ENCODE data around the gene THSD8.
"Not testable (repeated sequence)": the region's sequence is repeated elsewhere in the genome, so short reads cannot be mapped to it uniquely, and the experiment has no call there.

The THSD8 gene

DNA sequence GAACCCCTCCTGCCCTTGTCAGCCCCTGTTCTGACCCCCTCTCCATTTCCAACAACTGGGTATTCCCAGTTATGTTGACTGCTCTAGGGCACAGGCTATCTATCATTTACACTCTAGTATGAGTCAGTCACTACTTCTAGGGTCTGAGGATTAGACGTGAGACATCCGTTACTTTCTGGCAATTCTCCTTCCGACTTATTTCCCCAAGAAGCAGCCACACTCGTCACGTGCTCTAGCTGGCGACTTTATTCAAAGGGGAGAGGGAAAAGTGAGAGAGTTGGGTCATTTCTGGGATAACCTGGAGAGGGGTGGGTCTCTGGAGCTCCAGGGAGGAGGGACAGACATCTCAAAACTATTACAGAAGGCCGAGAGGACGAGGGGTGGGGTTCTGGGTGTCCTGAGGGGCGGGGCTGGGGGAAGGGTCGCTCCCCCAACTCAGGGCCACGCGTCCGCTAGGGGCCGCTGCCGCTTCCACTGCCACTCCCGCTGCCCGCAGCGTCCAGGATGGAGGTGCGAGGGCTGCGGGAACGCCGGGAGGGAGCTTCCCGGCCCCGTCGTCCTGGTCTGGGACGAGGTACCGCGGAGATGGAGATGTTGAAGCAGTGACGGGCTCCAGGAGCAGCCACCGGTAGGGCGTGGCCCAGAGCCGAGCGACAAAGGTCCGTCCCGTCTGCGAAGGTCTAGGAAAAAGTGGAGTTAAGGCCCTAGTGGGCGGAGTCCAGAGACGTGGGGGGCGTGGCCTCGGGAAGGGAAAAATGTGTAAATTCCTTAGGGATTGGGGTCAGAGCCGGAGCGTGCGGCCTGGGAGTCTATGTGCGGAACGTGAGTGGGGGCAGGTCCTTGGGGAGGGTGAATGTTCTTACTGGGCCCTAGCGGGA, 23.6 kb downstream of the THSD8 start:
- DNase-seq, result no peak

DNA sequence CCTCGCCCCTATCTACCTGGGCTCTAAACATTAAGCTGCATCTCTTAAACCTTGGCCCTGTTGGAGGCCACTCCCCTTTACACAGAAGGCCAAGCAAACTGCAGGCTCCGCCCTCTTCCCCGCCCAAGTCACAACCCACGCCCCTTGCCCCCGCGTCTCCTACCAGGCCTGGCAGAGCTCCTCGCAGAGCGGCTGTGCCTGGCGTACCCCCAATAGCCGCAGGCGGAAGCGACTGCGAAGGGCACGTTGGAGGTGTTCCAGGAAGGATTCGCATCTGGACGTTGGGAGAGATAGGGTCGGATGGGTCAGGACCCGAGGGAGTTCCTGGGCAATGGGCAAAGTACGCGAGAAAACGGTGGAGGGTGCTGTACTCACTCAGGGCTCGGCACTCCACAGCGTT, 26.6 kb downstream of the THSD8 start:
- no peak for DNase-seq

DNA sequence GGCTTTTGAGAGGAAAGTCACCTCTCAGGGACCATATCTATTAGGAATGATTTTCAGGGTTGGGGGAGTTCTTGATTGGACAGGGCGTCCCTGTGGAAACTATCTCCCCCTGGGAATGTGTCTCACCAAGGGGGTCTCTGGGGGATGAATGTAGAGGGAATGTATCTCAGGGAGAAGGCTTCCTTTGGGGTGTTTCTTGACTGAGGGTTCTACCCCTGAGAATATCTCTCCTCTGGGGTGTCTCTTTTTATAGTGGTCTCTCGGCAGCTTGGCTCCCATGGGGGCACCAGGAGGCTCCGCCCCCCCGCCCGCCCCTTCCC, 31.5 kb downstream of the THSD8 start:
- no peak for DNase-seq

DNA sequence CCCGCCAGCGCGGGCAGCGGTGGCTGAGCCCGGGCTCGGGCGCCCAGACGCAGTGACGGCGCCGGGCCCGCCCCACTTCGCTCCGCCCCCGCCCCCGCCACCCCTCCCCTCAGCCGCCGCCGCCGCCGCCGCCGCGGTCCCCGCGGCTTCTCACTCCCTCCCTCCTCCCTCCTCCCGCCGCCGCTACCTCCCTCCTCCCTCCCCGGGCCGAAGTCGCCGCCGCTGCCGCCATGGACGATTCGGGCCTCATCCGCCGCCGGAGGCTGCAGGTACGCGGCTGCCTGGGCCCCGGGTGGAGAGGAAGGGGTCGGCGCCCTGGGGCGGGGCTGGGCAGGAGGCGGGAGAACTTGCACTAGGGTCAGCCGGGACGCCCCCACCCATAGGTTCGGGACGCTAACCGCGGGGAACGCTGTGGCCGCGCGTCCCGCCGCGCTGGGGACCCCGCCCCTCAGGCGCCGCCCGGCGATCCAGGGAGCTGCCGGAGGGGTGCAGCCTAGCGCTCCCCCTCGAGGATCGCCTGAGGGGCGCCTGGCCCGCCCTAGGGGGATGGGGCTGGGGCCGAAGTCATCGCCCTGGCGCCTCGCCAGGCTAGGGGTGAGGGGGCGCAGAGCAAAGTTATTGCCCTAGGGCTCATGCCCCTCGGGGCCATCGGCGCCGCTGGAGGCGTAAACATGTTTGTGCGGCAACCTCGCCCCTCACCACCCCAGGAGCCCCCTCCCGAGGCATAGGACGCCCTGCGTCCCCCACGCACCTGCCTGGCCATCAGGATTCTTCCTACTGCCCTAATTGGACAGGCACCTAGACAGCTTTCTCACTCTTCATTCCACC, 32.1 kb downstream of the THSD8 start:
- no peak for DNase-seq

DNA sequence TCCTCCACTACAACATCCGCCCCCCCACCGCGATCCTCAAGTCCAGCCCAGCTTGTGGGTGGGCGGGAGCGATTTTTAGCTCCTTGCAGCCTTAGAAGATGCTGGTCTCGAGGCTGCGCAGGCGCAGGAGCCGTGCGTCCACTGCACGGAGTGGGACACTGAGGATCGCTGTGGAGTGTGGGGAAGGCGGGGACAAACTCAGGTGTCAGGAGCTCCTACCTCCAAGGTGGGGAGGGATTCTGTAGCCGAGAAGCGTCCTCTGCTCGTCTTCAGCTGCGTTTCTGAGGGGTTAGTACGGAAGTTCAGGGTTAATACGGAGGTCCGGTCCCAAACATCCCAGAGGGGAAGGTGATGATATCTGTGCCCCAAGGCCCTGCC, 32.7 kb downstream of the THSD8 start, which contains the start of gene RTBDN:
RTBDN (minus strand) TSS at position 14 of the 378 bp plus-strand sequence. CDS start 4,600 bp downstream, outside the sequence.
- no peak for DNase-seq

GRCh38 chr19:12834976-12835757, 33.3 kb downstream of the THSD8 start:
- no peak for DNase-seq

DNA sequence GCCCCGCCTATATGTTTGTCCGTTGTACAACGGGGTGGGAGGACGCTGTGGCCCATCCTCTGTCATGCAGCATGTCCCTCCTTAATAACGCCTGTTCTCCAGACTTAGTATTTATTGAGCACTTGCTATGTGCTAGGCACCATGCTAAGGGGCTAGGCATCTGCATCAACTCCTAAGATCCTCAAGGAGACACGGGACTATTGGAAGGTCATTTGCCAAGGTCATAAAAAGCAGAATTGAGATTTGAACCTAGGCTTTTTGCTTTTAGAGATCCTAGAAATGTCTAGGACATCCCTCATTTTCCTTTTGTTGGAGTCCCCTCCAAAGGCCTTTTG, 34.6 kb downstream of the THSD8 start:
- no peak for DNase-seq

DNA sequence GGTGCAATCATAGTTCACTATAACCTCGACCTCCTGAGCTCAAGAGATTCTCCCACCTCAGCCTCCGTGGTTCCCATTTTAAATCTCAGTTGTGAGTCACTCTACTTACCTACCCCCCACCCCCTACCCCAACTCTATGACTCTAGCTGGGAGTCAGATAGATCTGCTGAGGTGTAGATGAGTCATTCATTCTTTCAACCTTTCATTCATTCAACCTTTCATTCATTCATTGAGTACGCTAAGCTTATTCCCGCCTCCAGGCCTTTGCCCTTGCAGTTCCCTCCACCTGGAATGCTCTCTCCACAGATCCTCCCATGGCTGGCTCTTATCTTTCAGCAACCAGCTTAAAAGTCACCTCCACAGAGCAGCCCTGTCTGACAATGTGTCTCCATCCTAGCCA, 35.4 kb downstream of the THSD8 start:
- DNase-seq, result no peak

GRCh38 chr19:12838182-12838885, 36.5 kb downstream of the THSD8 start, which contains the start of gene MAST1:
MAST1 (plus strand) TSS chr19:12838515; CDS start chr19:12838573, 58 bp downstream.
- peak in 1 of 4 experiments; percentile 37 for DNase-seq

- DNase-seq, result no peak
These were observed 37.3 kb downstream of the THSD8 start for GRCh38 chr19:12838886-12839756.

DNA sequence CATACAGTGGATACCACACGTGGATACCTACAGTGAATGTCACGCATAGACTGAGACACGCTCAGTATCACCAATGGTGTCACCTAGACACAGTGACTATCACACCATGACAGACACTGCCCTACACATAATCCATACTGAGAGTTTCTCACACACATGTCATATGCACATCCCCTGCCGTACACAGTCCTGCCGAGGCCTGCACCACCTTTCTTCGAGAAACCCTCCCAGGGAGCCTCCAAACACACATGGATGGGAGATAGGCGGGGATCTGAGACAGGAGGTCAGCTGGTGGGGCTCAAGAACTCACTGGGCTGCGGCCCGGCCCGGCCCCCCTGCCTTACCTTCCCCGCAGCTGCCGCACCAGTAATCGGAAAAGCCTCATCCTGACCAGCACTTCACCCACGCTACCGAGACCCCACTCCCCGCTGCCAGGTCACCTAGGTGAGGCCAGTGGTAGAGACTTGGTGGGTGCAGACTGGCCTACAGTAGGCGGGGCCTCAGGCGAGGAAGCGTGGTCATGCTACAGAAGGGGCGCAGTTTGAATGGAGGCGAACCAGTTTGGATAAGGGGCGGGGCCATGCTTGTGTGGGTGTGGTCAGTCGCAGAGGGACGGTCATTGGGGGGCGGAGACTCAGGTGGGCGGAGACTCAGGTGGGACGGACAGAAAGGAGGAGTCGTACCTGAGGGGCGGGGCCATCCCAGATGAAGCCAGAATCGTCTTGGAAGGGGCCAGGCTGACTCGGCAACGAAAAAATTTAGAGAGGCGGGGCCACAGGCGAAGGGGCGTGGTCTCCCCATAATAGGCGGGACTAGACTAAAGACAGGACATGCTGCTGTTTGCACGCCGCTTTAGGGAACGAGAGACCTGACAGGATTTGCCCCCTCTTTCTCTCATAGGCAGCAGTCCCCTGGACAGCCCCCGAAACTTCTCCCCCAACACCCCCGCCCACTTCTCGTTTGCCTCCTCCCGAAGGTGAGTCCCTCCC, 38.5 kb downstream of the THSD8 start:
- DNase-seq, result no peak

DNA sequence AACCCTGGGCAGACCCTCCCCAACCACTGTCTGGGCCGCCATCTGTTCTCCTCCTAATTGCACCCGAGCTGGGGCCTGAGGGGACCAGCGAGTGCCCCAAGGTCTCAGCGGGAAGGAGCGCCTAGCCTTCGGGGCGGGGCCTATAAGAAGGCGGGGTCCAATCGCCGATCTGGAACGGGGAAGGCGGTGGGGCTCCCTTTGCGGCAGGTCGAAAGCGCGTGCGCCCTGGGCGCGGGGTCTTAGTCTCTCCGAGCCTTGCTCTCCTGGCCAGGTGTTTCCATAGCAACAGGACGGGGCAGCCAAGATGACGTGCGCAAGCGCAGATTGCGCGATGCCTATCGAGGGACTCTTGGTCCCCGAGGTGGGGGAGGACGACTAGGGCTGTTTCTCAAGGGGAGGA, 39.2 kb downstream of the THSD8 start:
- DNase-seq, result no peak

DNA sequence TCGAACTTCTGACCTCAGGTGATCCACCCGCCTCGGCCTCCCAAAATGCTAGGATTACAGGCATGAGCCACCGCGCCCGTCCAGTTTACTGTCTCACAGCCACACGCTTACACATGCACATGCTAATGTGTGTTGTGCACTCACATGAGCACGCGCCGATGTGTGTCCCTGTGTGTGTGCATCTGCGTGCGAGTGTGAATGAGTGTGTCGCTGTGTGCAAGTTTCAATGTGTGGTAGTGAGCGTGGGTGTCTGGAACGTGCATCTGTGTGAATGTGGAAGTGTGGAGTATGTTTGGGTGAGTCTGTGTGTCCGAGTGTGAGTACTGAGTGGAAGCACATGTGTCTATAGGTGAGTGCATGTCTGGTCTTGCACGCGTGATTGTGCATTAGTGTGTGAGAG, 40.6 kb downstream of the THSD8 start:
- DNase-seq, result no peak

- no peak for DNase-seq
These were observed 41.5 kb downstream of the THSD8 start for GRCh38 chr19:12843328-12843727.

- no peak for DNase-seq
These were observed 42.3 kb downstream of the THSD8 start for GRCh38 chr19:12843999-12844732.

DNA sequence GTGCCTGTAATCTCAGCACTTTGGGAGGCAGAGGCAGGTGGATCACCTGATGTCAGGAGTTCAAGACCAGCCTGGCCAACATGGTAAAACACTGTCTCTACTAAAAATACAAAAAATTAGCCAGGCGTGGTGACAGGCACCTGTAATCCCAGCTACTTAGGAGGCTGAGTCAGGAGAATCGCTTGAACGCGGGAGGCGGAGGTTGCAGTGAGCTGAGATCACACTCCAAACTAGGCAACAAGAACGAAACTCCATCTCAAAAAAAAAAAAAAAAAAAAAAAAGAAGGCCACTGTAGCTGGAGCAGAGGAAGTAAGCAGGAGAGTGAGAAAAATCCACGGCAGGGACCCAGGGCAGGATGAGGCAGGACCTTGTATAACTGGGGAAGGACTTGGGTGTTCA, 44.7 kb downstream of the THSD8 start:
- DNase-seq, result not testable (repeated sequence)

DNA sequence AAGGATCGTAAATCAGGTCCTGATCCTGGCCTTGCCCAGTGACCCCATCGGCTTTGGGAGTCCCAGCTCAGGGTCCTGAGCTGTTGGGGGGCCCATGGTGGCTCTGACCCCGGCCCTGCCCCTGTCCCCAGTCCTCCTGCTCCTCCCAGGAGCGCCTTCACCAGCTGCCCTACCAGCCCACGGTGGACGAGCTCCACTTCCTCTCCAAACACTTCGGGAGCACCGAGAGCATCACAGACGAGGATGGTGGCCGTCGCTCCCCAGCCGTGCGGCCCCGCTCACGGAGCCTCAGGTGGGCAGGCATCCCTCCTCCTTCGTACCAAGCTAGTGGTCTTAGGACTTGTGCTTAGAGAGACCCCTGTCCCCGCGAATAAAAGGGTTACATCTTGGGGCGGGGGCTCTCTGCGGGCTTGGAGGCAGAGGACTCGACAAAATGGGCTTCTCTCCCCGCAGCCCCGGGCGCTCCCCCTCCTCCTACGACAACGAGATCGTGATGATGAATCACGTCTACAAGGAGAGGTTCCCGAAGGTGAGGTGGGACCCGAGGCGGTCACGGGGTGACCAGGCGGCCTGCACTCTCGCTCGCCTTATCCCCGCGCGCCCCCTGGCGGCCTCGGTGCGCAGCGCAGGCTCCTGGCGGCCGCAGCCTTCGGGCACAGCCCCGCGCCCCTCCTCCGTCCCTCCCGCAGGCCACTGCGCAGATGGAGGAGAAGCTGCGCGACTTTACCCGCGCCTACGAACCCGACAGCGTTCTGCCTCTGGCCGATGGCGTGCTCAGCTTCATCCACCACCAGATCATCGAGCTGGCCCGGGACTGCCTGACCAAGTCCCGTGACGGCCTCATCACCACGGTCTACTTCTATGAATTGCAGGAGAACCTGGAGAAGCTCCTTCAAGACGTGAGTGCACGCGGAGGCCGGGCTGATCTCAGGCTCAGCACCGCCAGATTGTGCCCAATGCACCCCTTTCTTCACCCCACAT, 45.6 kb downstream of the THSD8 start:
- peak; percentile 60 to 87 (median 81) for DNase-seq
